Measurements from ENCODE around the gene RTL5.

The RTL5 gene

GRCh38 chrX:72089254-72089653 is 42.5 kb downstream of the RTL5 start:
- Histone ChIP-seq H3K9me3 (no peaks in the 10 kb centered on the region), H3K36me3 (replicated peaks) (no peaks in the 10 kb centered on the region), H3K4me3 (no peak overlapping the region), H3K4me1 (no peaks in the 10 kb centered on the region), H3K27me3 (ENCODE audit: low read depth) (no peaks in the 10 kb centered on the region)
- DNase-seq (ENCODE audit: low spot score in 2 of 2): no peak
- in situ Hi-C loops (cut with MboI; ENCODE audit: low sequenced_read_pairs): no loop called here

- Histone ChIP-seq H3K36me3 (replicated peaks) (no peaks in the 10 kb centered on the region), H3K4me3 (no peak overlapping the region), H3K27me3 (ENCODE audit: low read depth) (no peaks in the 10 kb centered on the region), H3K9me3 (no peaks in the 10 kb centered on the region), H3K4me1 (peaks cover 4% of the 10 kb centered on the region)
- no peak for DNase-seq (ENCODE audit: low spot score in 2 of 2)
- in situ Hi-C loops (cut with MboI; ENCODE audit: low sequenced_read_pairs): no loop called here
Observed at GRCh38 chrX:72088761-72089160, 43.0 kb downstream of the RTL5 start.

- in situ Hi-C loops (cut with MboI; ENCODE audit: low sequenced_read_pairs): no loop called here
- H3K36me3 ChIP-seq (replicated peaks): no peaks in the 10 kb centered on the region
- H3K27me3 ChIP-seq (ENCODE audit: low read depth): no peaks in the 10 kb centered on the region
- H3K4me1 ChIP-seq: peaks cover 19% of the 10 kb centered on the region
- H3K4me3 ChIP-seq: no peak overlapping the region
- DNase-seq (ENCODE audit: low spot score in 2 of 2): no peak
- no peaks in the 10 kb centered on the region for H3K9me3 ChIP-seq
Observed at GRCh38 chrX:72086995-72087394, 44.7 kb downstream of the RTL5 start.

- Histone ChIP-seq H3K27me3 (ENCODE audit: low read depth) (no peaks in the 10 kb centered on the region), H3K4me3 (no peak overlapping the region), H3K4me1 (peaks cover 30% of the 10 kb centered on the region), H3K9me3 (no peaks in the 10 kb centered on the region), H3K36me3 (replicated peaks) (no peaks in the 10 kb centered on the region)
- DNase-seq (ENCODE audit: low spot score in 2 of 2): no peak
- in situ Hi-C loops (cut with MboI; ENCODE audit: low sequenced_read_pairs): no loop called here
Observed at GRCh38 chrX:72084114-72084513, 47.6 kb downstream of the RTL5 start.

GRCh38 chrX:72083291-72083690 is 48.4 kb downstream of the RTL5 start:
- Histone ChIP-seq H3K9me3 (no peaks in the 10 kb centered on the region), H3K4me1 (peaks cover 30% of the 10 kb centered on the region), H3K27me3 (ENCODE audit: low read depth) (no peaks in the 10 kb centered on the region), H3K36me3 (replicated peaks) (no peaks in the 10 kb centered on the region), H3K4me3 (no peak overlapping the region)
- peak; percentile 48 to 94 for DNase-seq (ENCODE audit: low spot score in 2 of 2)
- in situ Hi-C loops (cut with MboI; ENCODE audit: low sequenced_read_pairs): no loop called here

GRCh38 chrX:72081605-72082320 is 50.0 kb downstream of the RTL5 start:
- Histone ChIP-seq H3K4me3 (no peak overlapping the region), H3K27me3 (ENCODE audit: low read depth) (no peaks in the 10 kb centered on the region), H3K4me1 (peaks cover 30% of the 10 kb centered on the region), H3K36me3 (replicated peaks) (no peaks in the 10 kb centered on the region), H3K9me3 (no peaks in the 10 kb centered on the region)
- in situ Hi-C loops (cut with MboI; ENCODE audit: low sequenced_read_pairs): no loop called here
- peak in 1 of 2 experiments; percentile 5 for DNase-seq (ENCODE audit: low spot score in 2 of 2)

GRCh38 chrX:72080800-72081199 is 50.9 kb downstream of the RTL5 start:
- in situ Hi-C loops (cut with MboI; ENCODE audit: low sequenced_read_pairs): no loop called here
- H3K27me3 ChIP-seq (ENCODE audit: low read depth): no peaks in the 10 kb centered on the region

GRCh38 chrX:72080150-72080549 is 51.6 kb downstream of the RTL5 start:
- Histone ChIP-seq H3K9me3 (no peaks in the 10 kb centered on the region), H3K4me1 (peaks cover 30% of the 10 kb centered on the region), H3K36me3 (replicated peaks) (no peaks in the 10 kb centered on the region), H3K27me3 (ENCODE audit: low read depth) (no peaks in the 10 kb centered on the region), H3K4me3 (no peak overlapping the region)
- in situ Hi-C loops (cut with MboI; ENCODE audit: low sequenced_read_pairs): no loop called here
- no peak for DNase-seq (ENCODE audit: low spot score in 2 of 2)

More at GRCh38 chrX:72080800-72081199, 50.9 kb downstream of the RTL5 start:
- Histone ChIP-seq H3K4me3 (no peak overlapping the region), H3K36me3 (replicated peaks) (no peaks in the 10 kb centered on the region), H3K9me3 (no peaks in the 10 kb centered on the region), H3K4me1 (peaks cover 30% of the 10 kb centered on the region)
- no peak for DNase-seq (ENCODE audit: low spot score in 2 of 2)

GRCh38 chrX:72079607-72080006 is 52.1 kb downstream of the RTL5 start:
- Histone ChIP-seq H3K4me1 (peaks cover 30% of the 10 kb centered on the region), H3K4me3 (no peak overlapping the region), H3K36me3 (replicated peaks) (no peaks in the 10 kb centered on the region), H3K27me3 (ENCODE audit: low read depth) (no peaks in the 10 kb centered on the region), H3K9me3 (no peaks in the 10 kb centered on the region)
- DNase-seq (ENCODE audit: low spot score in 2 of 2): no peak
- in situ Hi-C loops (cut with MboI; ENCODE audit: low sequenced_read_pairs): no loop called here

GRCh38 chrX:72078411-72078810 is 53.3 kb downstream of the RTL5 start:
- in situ Hi-C loops (cut with MboI; ENCODE audit: low sequenced_read_pairs): no loop called here
- no peak overlapping the region for H3K4me3 ChIP-seq
- no peaks in the 10 kb centered on the region for H3K27me3 ChIP-seq (ENCODE audit: low read depth)
- H3K4me1 ChIP-seq: peaks cover 23% of the 10 kb centered on the region
- no peak for DNase-seq (ENCODE audit: low spot score in 2 of 2)
- H3K9me3 ChIP-seq: no peaks in the 10 kb centered on the region
- no peaks in the 10 kb centered on the region for H3K36me3 ChIP-seq (replicated peaks)
